MCF 10A (cell line): ENCODE measurements around the gene NUP50. TPM values are rescaled to one million over a fixed set of nuclear protein-coding genes. Genes with fewer than 3 reads are reported as not detected.

Experiments used
- BruUV-seq: library from RNA; stranded (reverse); fragments of 400-500 nt; replicated peaks from 2 replicates; lab custom pipeline; 2021; lab: Mats Ljungman, UMichigan
- CTCF ChIA-PET: fragments of 300-600 bp; sonication (Branson Sonifier 250); formaldehyde crosslinking; extraction: SDS; loops from one replicate; lab custom pipeline; 2021; ENCODE audit warnings: antibody characterized with exemption, inconsistent platforms; lab: Yijun Ruan, JAX
- POLR2A ChIA-PET: fragments of 300-600, 350-650 bp; sonication (Branson Sonifier 250); formaldehyde crosslinking; extraction: SDS; loops from one replicate; lab custom pipeline; 2020; ENCODE audit warnings: antibody characterized with exemption, inconsistent platforms; lab: Yijun Ruan, JAX
- DNase-seq: peaks from one replicate; pipeline ENCODE4 v3.0.0-alpha.2; 2018; ENCODE audit not compliant: unreplicated experiment
- H3K27ac Mint-ChIP-seq: one replicate; pipeline ENCODE4 v1.8.0; 2022; ENCODE audit warnings: mild to moderate bottlenecking, low read depth, mixed read lengths; ENCODE audit not compliant: unreplicated experiment
- H3K27me3 Mint-ChIP-seq: one replicate; pipeline ENCODE4 v1.8.0; 2022; ENCODE audit warnings: mixed read lengths; ENCODE audit not compliant: insufficient read depth, unreplicated experiment
- H3K36me3 Mint-ChIP-seq: one replicate; pipeline ENCODE4 v1.8.0; 2022; ENCODE audit warnings: mild to moderate bottlenecking, moderate library complexity, mixed read lengths; ENCODE audit not compliant: insufficient read depth, unreplicated experiment
- H3K4me1 Mint-ChIP-seq: one replicate; pipeline ENCODE4 v1.8.0; 2022; ENCODE audit warnings: mixed read lengths; ENCODE audit not compliant: insufficient read depth, unreplicated experiment
- H3K4me3 Mint-ChIP-seq: one replicate; pipeline ENCODE4 v1.8.0; 2022; ENCODE audit warnings: mild to moderate bottlenecking, moderate library complexity, mixed read lengths; ENCODE audit not compliant: unreplicated experiment
- H3K9me3 Mint-ChIP-seq: one replicate; pipeline ENCODE4 v1.8.0; 2022; ENCODE audit warnings: mixed read lengths; ENCODE audit not compliant: unreplicated experiment
- CTCF ChIP-seq: fragments of 200-600 bp; IDR thresholded peaks from one replicate; pipeline ENCODE4 v1.8.0; 2022; ENCODE audit warnings: antibody characterized with exemption, mild to moderate bottlenecking; ENCODE audit not compliant: unreplicated experiment
- intact Hi-C: fragments of 100-400 bp; cut with micrococcal nuclease; formaldehyde crosslinking; loops from 2 replicates; pipeline ENCODE4 v1.14.1; 2022
- total RNA-seq: library from RNA; stranded (reverse); gene quantifications from 2 replicates; pipeline ENCODE4 v1.2.3, GENCODE V29; 2022

Gene NUP50
- total RNA-seq, 1 experiment from 2014 or later = 70.3 TPM

- no peaks in the 10 kb centered on the region for H3K36me3 Mint-ChIP-seq
- intact Hi-C loops = no loop called here
- no peak for DNase-seq
- TF ChIP-seq CTCF = no peak
- BruUV-seq = no TSS peak
- H3K4me3 Mint-ChIP-seq = no peak overlapping the region
- H3K27me3 Mint-ChIP-seq = no peaks in the 10 kb centered on the region
- H3K9me3 Mint-ChIP-seq = no peaks in the 10 kb centered on the region
- ChIA-PET CTCF (no interaction called here), POLR2A (no interaction called here)
- H3K27ac Mint-ChIP-seq = no peak overlapping the region
- peaks cover 34% of the 10 kb centered on the region for H3K4me1 Mint-ChIP-seq
Observed at GRCh38 chr22:45227645-45228400, 64.1 kb downstream of the NUP50 start.

GRCh38 chr22:45228401-45228754, 64.7 kb downstream of the NUP50 start:
- H3K36me3 Mint-ChIP-seq = no peaks in the 10 kb centered on the region
- CTCF ChIA-PET = no interaction called here
- H3K4me1 Mint-ChIP-seq = peaks cover 34% of the 10 kb centered on the region
- POLR2A ChIA-PET = no interaction called here
- intact Hi-C loops = no loop called here
- TF ChIP-seq CTCF = no peak
- H3K4me3 Mint-ChIP-seq = no peak overlapping the region
- no peak overlapping the region for H3K27ac Mint-ChIP-seq
- no peaks in the 10 kb centered on the region for H3K27me3 Mint-ChIP-seq
- H3K9me3 Mint-ChIP-seq = no peaks in the 10 kb centered on the region
- BruUV-seq = no TSS peak
- DNase-seq = no peak

GRCh38 chr22:45229181-45229580, 65.5 kb downstream of the NUP50 start:
- POLR2A ChIA-PET = no interaction called here
- no peaks in the 10 kb centered on the region for H3K9me3 Mint-ChIP-seq

More at GRCh38 chr22:45229181-45229580, 65.5 kb downstream of the NUP50 start:
- H3K36me3 Mint-ChIP-seq = no peaks in the 10 kb centered on the region
- TF ChIP-seq CTCF = no peak
- DNase-seq = no peak
- intact Hi-C loops = no loop called here
- no TSS peak for BruUV-seq
- CTCF ChIA-PET = no interaction called here
- no peaks in the 10 kb centered on the region for H3K27me3 Mint-ChIP-seq
- H3K4me3 Mint-ChIP-seq = no peak overlapping the region
- peaks cover 34% of the 10 kb centered on the region for H3K4me1 Mint-ChIP-seq
- H3K27ac Mint-ChIP-seq = no peak overlapping the region
